ES-I3 (cell line): ENCODE results near the gene RNF224.

Source experiments
- H3K36me3 ChIP-seq: 2 replicates; pipeline ENCODE4 v1.6.1; 2013; ENCODE audit warnings: mild to moderate bottlenecking, low read length, control low read depth, moderate library complexity; ENCODE audit not compliant: insufficient read depth
- H3K4me1 ChIP-seq: 2 replicates; pipeline ENCODE4 v1.6.1; 2013; ENCODE audit warnings: mild to moderate bottlenecking, control low read depth, low read length; ENCODE audit not compliant: insufficient read depth
- H3K9ac ChIP-seq: 2 replicates; pipeline ENCODE4 v1.6.1; 2013; ENCODE audit warnings: low read depth, mild to moderate bottlenecking, low read length, moderate library complexity
- H3K9me3 ChIP-seq: 2 replicates; pipeline ENCODE4 v1.6.1; 2013; ENCODE audit warnings: mild to moderate bottlenecking, low read length, moderate library complexity; ENCODE audit not compliant: control insufficient read depth, insufficient read depth

The RNF224 gene

DNA sequence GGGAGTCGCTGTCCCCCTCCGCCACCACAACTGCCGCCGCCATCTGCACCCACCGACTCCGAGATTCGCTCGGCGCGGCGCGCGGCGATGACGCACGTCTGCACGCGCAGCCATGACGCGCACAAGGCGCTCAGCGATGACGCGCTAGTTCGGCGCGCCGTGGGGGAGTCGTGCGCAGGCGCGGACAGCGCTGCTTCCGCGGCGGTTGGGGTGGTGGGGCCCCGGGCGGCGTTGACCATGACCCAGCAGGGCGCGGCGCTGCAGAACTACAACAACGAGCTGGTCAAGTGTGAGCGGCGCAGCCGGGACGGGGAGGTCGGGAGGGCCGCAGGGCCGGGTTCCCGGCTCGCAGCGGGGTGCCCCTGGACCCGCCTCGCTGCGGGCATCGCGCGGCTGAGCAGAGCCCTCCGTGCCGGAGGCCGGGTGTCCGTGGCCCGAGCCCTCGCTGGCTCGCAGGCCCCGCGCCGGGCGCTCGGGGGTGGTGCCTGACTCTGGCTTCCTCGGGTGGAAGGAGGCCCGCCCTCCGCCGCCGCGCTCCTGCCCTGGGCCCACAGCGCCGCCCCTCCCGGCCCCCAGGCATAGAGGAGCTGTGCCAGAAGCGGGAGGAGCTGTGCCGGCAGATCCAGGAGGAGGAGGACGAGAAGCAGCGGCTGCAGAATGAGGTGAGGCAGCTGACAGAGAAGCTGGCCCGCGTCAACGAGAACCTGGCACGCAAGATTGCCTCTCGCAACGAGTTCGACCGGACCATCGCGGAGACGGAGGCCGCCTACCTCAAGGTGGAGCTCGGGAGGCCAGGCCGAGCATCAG is 38.6 kb upstream of the RNF224 start, which contains the start of the genes ANAPC2 and SSNA1:
Gene ANAPC2 (minus strand): TSS at position 71 of the 807 bp plus-strand sequence. CDS start 28 bp downstream, at position 43.
Gene SSNA1 (plus strand): TSS at position 187 of the 807 bp plus-strand sequence. CDS start 51 bp downstream, at position 238.
- Histone ChIP-seq H3K4me1 (peaks cover 6% of the 10 kb centered on the region; the same call in 1 of the 2 replicates), H3K9me3 (no peaks in the 10 kb centered on the region), H3K36me3 (no peaks in the 10 kb centered on the region), H3K9ac (peak within 1 kb of the TSS; percentile 78)

- peaks cover 6% of the 10 kb centered on the region; the same call in 1 of the 2 replicates for H3K4me1 ChIP-seq
- no peaks in the 10 kb centered on the region for H3K36me3 ChIP-seq
- no peaks in the 10 kb centered on the region for H3K9me3 ChIP-seq
- peak overlapping the region; percentile 78 for H3K9ac ChIP-seq
Observed at GRCh38 chr9:137189297-137190295, 37.7 kb upstream of the RNF224 start.

DNA sequence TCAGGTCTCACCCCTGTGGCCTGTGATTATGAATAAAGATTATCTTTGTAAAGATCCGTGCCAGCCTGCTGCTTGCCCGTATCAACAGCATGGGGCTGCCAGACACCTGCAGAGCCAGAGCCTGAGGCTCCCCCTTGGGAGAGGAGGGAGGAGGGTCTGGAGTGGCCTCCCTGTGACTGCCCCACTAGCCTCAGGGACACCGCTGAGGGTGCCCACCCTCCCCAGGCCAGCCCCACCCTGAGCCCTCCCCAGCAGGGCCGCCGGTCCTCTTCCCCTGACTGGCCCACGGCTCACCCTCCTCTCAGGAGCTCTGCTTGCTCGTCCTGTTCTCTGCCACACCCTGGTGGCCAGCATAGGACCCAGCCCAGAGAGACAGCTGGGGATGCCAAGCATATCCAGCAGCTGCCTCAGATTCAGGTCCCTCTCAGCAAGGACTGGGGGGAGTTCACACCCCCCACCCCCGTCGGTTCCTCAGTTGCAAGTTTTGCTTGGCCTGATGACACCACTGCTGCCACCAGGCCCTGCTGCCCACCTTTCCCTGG is 36.9 kb upstream of the RNF224 start:
- H3K36me3 ChIP-seq, result no peaks in the 10 kb centered on the region
- peaks cover 6% of the 10 kb centered on the region; the same call in 1 of the 2 replicates for H3K4me1 ChIP-seq
- H3K9ac ChIP-seq, result no peak overlapping the region
- H3K9me3 ChIP-seq, result no peaks in the 10 kb centered on the region

- Histone ChIP-seq H3K9me3 (no peaks in the 10 kb centered on the region), H3K9ac (no peak overlapping the region), H3K4me1 (peaks cover 6% of the 10 kb centered on the region; the same call in 1 of the 2 replicates), H3K36me3 (no peaks in the 10 kb centered on the region)
Observed at GRCh38 chr9:137191245-137191644, 36.1 kb upstream of the RNF224 start.

DNA sequence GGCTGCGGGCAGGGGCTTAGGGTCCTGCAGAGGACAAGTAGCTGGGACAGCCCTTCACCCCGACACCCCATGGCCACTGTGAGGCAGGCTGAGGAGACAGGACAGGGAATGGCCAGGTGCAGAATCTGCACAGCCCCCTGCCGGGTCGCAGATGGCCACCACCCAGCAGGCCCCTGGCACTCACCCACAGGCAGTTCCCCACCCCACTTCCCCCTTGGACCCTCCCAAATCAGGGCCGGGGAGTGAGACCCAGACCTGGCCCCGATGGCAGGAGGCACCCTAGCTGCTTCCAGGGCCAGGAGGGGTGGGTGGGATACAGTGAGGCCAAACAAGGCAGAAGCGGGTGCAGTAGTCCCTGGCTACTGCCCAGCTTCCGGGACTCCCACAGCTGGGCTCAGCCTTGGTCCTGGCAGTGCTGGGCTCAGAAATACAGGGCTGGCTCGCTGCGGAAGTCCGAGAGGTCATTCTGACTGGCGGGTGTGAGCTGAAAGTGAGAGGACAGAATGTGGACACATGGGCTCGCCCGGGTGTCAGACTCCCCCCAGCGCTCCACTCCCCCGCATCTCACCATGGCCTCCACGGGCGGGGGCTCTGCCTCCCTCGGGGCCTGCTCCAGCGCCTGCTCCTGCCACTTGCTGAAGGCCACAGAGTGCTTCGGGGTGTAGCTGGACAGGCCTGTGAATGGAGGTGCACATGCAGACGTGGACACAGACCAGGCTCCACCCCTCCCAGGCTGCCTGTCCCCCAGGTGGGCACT is 35.4 kb upstream of the RNF224 start:
- no peak overlapping the region for H3K9ac ChIP-seq

GRCh38 chr9:137192448-137192780 is 34.9 kb upstream of the RNF224 start:
- Histone ChIP-seq H3K36me3 (no peaks in the 10 kb centered on the region), H3K4me1 (peaks cover 6% of the 10 kb centered on the region; the same call in 1 of the 2 replicates), H3K9me3 (no peaks in the 10 kb centered on the region), H3K9ac (no peak overlapping the region)

More for the DNA sequence above, 35.4 kb upstream of the RNF224 start:
- Histone ChIP-seq H3K4me1 (peaks cover 6% of the 10 kb centered on the region; the same call in 1 of the 2 replicates), H3K9me3 (no peaks in the 10 kb centered on the region), H3K36me3 (no peaks in the 10 kb centered on the region)

DNA sequence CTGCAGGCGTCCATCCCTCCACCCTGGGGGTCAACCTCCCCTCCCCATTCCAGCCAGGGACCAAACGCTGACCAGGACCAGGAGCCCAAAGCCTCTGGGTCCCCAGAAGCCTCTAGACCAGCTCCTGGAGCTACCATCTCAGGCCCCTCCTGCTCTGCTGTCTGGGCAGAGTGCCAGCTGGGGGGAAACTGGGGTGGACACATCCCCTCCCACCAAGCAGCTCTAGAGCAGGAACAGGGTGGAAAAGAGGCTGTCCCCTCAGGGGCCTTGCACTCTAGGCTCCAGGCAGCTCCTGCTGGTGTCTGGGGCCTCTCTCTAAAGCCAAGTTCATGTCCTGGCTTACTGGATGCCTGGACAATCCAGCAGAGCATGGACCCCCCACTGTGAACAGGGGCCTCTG is 34.4 kb upstream of the RNF224 start:
- Histone ChIP-seq H3K9ac (no peak overlapping the region), H3K36me3 (no peaks in the 10 kb centered on the region), H3K9me3 (no peaks in the 10 kb centered on the region), H3K4me1 (peaks cover 6% of the 10 kb centered on the region; the same call in 1 of the 2 replicates)

GRCh38 chr9:137193771-137194170 is 33.5 kb upstream of the RNF224 start:
- no peak overlapping the region for H3K9ac ChIP-seq
- H3K4me1 ChIP-seq, result peaks cover 6% of the 10 kb centered on the region; the same call in 1 of the 2 replicates
- H3K9me3 ChIP-seq, result no peaks in the 10 kb centered on the region
- H3K36me3 ChIP-seq, result no peaks in the 10 kb centered on the region

- Histone ChIP-seq H3K4me1 (peaks cover 3% of the 10 kb centered on the region; the same call in 1 of the 2 replicates), H3K9ac (no peak overlapping the region)
Observed at GRCh38 chr9:137194388-137194787, 32.9 kb upstream of the RNF224 start.

DNA sequence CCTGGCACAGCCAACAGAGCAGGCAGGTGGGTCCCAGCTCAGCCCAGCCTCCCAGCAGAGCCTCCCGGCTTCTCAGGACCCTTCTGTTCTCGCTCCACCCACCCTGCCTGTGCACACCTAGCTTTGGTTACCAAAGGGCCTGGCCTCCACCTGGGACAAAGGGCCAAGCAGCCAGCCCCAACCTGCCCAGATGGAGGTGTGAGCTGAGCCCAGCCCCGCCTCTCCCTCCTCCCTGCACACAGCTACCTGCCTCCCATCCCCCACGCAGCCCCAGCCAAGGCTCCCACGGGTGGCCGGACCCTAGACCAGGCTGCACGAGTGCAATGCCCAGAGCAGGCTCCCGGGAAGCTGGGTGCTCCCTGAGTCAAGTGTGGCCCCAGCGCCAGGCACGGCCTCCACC is 32.4 kb upstream of the RNF224 start:
- Histone ChIP-seq H3K4me1 (no peaks in the 10 kb centered on the region; the same call in 1 of the 2 replicates), H3K9me3 (no peaks in the 10 kb centered on the region), H3K36me3 (no peaks in the 10 kb centered on the region), H3K9ac (no peak overlapping the region)

More at GRCh38 chr9:137194388-137194787, 32.9 kb upstream of the RNF224 start:
- H3K36me3 ChIP-seq, result no peaks in the 10 kb centered on the region
- no peaks in the 10 kb centered on the region for H3K9me3 ChIP-seq

- H3K9me3 ChIP-seq, result no peaks in the 10 kb centered on the region
- H3K9ac ChIP-seq, result no peak overlapping the region
- H3K36me3 ChIP-seq, result no peaks in the 10 kb centered on the region
- no peaks in the 10 kb centered on the region; the same call in 1 of the 2 replicates for H3K4me1 ChIP-seq
Observed at GRCh38 chr9:137195525-137196220, 31.6 kb upstream of the RNF224 start.

GRCh38 chr9:137198051-137198901 is 29.0 kb upstream of the RNF224 start:
- Histone ChIP-seq H3K9me3 (no peaks in the 10 kb centered on the region), H3K9ac (no peak overlapping the region), H3K4me1 (no peaks in the 10 kb centered on the region; the same call in 1 of the 2 replicates), H3K36me3 (no peaks in the 10 kb centered on the region)
